GM06990 (cell line): Measurements from ENCODE around the gene KLHL8.

Source experiments
- DNase-seq: peaks from one replicate; pipeline ENCODE4 v3.0.0-alpha.2; 2011; ENCODE audit not compliant: insufficient read length; ENCODE audit errors: extremely low read depth
- H3K27me3 ChIP-seq: replicated peaks from 2 replicates; pipeline ENCODE4 v1.6.0; 2011; ENCODE audit warnings: low read length; ENCODE audit not compliant: control insufficient read depth, insufficient read depth
- H3K36me3 ChIP-seq: 2 replicates; pipeline ENCODE4 v1.5.1; 2011; ENCODE audit warnings: low read length; ENCODE audit not compliant: control insufficient read depth, insufficient read depth
- H3K4me3 ChIP-seq: replicated peaks from 2 replicates; pipeline ENCODE4 v1.5.1; 2011; ENCODE audit warnings: low read depth, mild to moderate bottlenecking, control low read depth, low read length
- TF ChIP-seq, protein P1 (sequence below): IDR thresholded peaks from 2 replicates; pipeline ENCODE4 v1.5.1; 2011; ENCODE audit warnings: low read length, control low read depth, mild to moderate bottlenecking, inconsistent platforms; ENCODE audit not compliant: insufficient read depth, poor library complexity, severe bottlenecking

KLHL8 gene

DNA sequence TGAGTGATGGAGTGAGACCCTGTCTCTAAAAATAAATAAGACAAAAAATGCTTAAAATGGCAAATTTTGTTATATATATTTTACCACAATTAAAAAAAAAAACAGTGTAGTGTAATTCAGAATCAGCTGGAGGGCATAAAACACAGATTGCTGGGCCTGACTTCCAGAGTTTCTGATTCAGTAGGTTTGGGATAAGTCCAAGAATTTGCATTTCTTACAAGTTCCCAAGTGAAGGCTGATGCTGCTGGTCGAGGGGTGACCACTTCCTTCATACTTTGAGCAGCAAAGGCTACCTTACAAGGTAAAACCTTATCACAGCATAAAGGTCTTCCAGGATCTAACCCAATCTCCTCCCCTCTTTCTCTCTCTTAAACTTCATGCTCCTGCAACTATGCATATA is 40.7 kb downstream of the KLHL8 start:
- DNase-seq, result no peak
- H3K4me3 ChIP-seq, result no peak overlapping the region
- no peaks in the 10 kb centered on the region for H3K36me3 ChIP-seq
- H3K27me3 ChIP-seq, result no peaks in the 10 kb centered on the region
- TF ChIP-seq, protein P1, sequence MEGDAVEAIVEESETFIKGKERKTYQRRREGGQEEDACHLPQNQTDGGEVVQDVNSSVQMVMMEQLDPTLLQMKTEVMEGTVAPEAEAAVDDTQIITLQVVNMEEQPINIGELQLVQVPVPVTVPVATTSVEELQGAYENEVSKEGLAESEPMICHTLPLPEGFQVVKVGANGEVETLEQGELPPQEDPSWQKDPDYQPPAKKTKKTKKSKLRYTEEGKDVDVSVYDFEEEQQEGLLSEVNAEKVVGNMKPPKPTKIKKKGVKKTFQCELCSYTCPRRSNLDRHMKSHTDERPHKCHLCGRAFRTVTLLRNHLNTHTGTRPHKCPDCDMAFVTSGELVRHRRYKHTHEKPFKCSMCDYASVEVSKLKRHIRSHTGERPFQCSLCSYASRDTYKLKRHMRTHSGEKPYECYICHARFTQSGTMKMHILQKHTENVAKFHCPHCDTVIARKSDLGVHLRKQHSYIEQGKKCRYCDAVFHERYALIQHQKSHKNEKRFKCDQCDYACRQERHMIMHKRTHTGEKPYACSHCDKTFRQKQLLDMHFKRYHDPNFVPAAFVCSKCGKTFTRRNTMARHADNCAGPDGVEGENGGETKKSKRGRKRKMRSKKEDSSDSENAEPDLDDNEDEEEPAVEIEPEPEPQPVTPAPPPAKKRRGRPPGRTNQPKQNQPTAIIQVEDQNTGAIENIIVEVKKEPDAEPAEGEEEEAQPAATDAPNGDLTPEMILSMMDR, result no peak

DNA sequence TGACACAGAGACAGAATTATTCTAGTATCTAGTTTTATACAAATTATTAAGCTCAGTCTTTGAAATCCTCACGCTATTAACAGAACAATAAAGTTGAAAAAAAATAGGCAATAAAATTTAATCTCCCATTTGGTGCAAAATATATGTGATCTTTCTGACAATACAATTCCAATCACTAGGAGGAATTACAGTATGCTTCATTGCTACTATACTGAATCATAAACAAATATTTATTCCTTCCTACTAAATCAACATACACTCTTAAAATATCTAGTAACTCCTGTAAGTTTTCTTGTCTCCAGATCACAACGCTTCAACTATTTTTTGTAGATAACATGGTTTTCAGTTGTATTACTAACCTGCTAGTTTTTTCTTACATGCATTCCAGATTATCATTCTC is 45.7 kb downstream of the KLHL8 start:
- no peak for DNase-seq
- no peaks in the 10 kb centered on the region; the same call in 1 of the 2 replicates for H3K36me3 ChIP-seq
- no peak overlapping the region for H3K4me3 ChIP-seq
- H3K27me3 ChIP-seq, result no peaks in the 10 kb centered on the region
- TF ChIP-seq, protein P1, result no peak

DNA sequence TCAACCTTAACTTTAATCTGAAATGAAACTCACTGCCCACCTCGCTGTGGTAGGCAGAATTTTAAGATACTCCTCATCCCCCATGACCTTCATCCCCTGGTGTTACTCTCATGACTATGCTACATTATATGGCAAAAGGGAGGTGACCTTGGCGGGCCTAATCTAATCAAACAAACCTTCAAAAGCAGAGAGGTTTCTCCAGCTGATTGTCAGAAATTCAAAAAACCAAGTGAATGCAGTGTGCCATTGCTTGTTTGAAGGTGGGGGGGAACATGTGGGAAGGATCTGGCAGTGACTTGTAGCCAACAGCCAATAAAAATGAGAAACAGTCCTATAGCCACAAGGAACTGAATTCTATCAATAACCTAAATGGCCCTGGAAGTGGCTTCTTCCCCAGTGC is 48.5 kb downstream of the KLHL8 start:
- no peaks in the 10 kb centered on the region for H3K27me3 ChIP-seq
- peaks cover 2% of the 10 kb centered on the region for H3K36me3 ChIP-seq
- DNase-seq, result no peak
- TF ChIP-seq, protein P1, result no peak
- no peak overlapping the region for H3K4me3 ChIP-seq

DNA sequence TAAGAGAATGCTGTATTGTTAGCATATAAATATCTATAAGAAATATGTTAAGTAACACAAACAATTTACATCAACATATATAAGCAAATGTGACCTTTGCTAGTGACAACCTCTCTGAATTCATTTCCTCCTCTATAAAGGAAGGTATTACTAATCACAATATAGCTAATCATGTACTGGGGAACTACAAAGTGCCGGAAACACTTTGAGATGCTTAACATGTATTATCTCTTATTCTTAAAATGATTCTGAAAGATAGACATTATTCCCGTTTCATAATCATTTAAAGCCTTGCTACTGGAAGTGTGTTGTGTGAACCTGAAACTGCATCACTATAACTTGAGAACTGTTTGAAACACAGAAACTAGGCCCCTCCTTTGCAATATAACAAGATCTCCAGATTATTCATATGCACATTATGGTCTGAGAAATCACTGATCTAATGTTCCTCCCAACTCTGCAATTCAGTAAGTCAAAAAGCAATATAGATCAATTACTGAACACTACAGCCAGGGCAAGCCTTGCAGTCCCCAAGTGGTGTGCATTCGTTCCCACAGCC is 54.0 kb downstream of the KLHL8 start:
- H3K27me3 ChIP-seq, result no peaks in the 10 kb centered on the region
- peaks cover 2% of the 10 kb centered on the region for H3K36me3 ChIP-seq
- TF ChIP-seq, protein P1, result no peak
- no peak for DNase-seq
- H3K4me3 ChIP-seq, result no peak overlapping the region

DNA sequence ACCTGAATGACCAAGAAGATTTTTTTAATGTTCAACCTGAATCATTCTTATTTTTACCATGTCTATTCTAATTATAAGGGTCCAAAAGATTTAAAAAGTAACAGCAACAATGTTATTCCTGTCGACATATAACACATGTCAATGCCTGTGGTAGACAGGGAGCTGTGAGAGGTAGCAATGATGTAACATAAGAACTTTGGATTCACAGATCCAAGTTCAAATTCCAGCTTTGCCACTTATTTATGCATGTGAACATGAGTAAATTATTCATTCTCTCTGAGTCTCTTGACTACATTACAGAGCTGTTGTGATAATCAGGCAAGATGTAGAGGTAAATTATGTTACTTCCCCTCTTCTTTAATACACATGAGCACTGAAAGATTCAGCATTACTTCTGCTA is 54.5 kb downstream of the KLHL8 start:
- Histone ChIP-seq H3K27me3 (no peaks in the 10 kb centered on the region), H3K36me3 (peaks cover 2% of the 10 kb centered on the region)
- TF ChIP-seq, protein P1, result no peak

More for the DNA sequence above, 54.5 kb downstream of the KLHL8 start:
- H3K4me3 ChIP-seq, result no peak overlapping the region
- no peak for DNase-seq
